22Rv1 (cell line): ENCODE results near the gene ME3.

Source experiments
- ZFX ChIP-seq: fragments of 450-650 bp; IDR thresholded peaks from 2 replicates; pipeline ENCODE4 v1.6.1; 2017; ENCODE audit warnings: antibody characterized with exemption, borderline replicate concordance
- TF ChIP-seq, protein P1 (sequence below): fragments of 450-650 bp; IDR thresholded peaks from 2 replicates; pipeline ENCODE4 v1.5.1; 2017; ENCODE audit warnings: mild to moderate bottlenecking

- TF ChIP-seq, protein P1, sequence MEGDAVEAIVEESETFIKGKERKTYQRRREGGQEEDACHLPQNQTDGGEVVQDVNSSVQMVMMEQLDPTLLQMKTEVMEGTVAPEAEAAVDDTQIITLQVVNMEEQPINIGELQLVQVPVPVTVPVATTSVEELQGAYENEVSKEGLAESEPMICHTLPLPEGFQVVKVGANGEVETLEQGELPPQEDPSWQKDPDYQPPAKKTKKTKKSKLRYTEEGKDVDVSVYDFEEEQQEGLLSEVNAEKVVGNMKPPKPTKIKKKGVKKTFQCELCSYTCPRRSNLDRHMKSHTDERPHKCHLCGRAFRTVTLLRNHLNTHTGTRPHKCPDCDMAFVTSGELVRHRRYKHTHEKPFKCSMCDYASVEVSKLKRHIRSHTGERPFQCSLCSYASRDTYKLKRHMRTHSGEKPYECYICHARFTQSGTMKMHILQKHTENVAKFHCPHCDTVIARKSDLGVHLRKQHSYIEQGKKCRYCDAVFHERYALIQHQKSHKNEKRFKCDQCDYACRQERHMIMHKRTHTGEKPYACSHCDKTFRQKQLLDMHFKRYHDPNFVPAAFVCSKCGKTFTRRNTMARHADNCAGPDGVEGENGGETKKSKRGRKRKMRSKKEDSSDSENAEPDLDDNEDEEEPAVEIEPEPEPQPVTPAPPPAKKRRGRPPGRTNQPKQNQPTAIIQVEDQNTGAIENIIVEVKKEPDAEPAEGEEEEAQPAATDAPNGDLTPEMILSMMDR = no peak
- TF ChIP-seq ZFX = no peak
These were observed 26.8 kb upstream of the ME3 start for GRCh38 chr11:86699040-86699791.
